H9 (cell line): ENCODE measurements around the gene C10orf95. TPM values are rescaled to one million over a fixed set of nuclear protein-coding genes. Genes with fewer than 3 reads are reported as not detected.

Experiments
- DNase-seq: peaks from one replicate; pipeline ENCODE4 v3.0.0-alpha.2; 2017
- H2AFZ ChIP-seq: one replicate; pipeline ENCODE4 v1.6.1; 2013; ENCODE audit warnings: mild to moderate bottlenecking, low read length, control low read depth, moderate library complexity
- H2AK5ac ChIP-seq: 2 replicates; pipeline ENCODE4 v1.6.1; 2013; ENCODE audit warnings: low read length, control low read depth, mixed read lengths; ENCODE audit not compliant: insufficient read length
- H2BK120ac ChIP-seq: one replicate; pipeline ENCODE4 v1.6.1; 2013; ENCODE audit warnings: low read depth, mild to moderate bottlenecking, low read length, control low read depth, inconsistent platforms; ENCODE audit not compliant: poor library complexity, severe bottlenecking
- H2BK12ac ChIP-seq: 2 replicates; pipeline ENCODE4 v1.6.1; 2013; ENCODE audit warnings: low read length, control low read depth, mixed read lengths, low read depth; ENCODE audit not compliant: insufficient read length
- H2BK15ac ChIP-seq: 2 replicates; pipeline ENCODE4 v1.6.1; 2013; ENCODE audit warnings: low read depth, low read length, control low read depth
- H2BK20ac ChIP-seq: one replicate; pipeline ENCODE4 v1.6.1; 2013; ENCODE audit warnings: low read depth, mild to moderate bottlenecking, low read length, control low read depth, inconsistent platforms; ENCODE audit not compliant: poor library complexity, severe bottlenecking
- H2BK5ac ChIP-seq: 2 replicates; pipeline ENCODE4 v1.6.1; 2013; ENCODE audit warnings: low read length, control low read depth, mixed read lengths; ENCODE audit not compliant: insufficient read length
- H3K14ac ChIP-seq: 2 replicates; pipeline ENCODE4 v1.6.1; 2013; ENCODE audit warnings: low read length, control low read depth; ENCODE audit not compliant: insufficient read depth
- H3K18ac ChIP-seq: 2 replicates; pipeline ENCODE4 v1.6.1; 2013; ENCODE audit warnings: low read depth, mild to moderate bottlenecking, mixed read lengths, low read length, control low read depth; ENCODE audit not compliant: insufficient read length
- H3K23ac ChIP-seq: 2 replicates; pipeline ENCODE4 v1.6.1; 2013; ENCODE audit warnings: low read length, control low read depth, mixed read lengths, low read depth; ENCODE audit not compliant: insufficient read length
- H3K23me2 ChIP-seq: 2 replicates; pipeline ENCODE4 v1.6.1; 2013; ENCODE audit warnings: low read depth, mild to moderate bottlenecking, mixed read lengths, low read length, control low read depth; ENCODE audit not compliant: insufficient read length, poor library complexity, severe bottlenecking
- H3K27ac ChIP-seq: 2 replicates; pipeline ENCODE4 v1.5.1; 2013; ENCODE audit warnings: low read length, control low read depth, mixed read lengths, low read depth; ENCODE audit not compliant: insufficient read length
- H3K27me3 ChIP-seq: 2 replicates; pipeline ENCODE4 v1.6.1; 2013; ENCODE audit warnings: low read length, control low read depth, inconsistent platforms; ENCODE audit not compliant: insufficient read depth
- H3K4ac ChIP-seq: 2 replicates; pipeline ENCODE4 v1.6.1; 2013; ENCODE audit warnings: low read depth, mild to moderate bottlenecking, control low read depth, inconsistent platforms, low read length, moderate library complexity
- H3K4me1 ChIP-seq: 2 replicates; pipeline ENCODE4 v1.6.1; 2013; ENCODE audit warnings: low read length, control low read depth, inconsistent platforms; ENCODE audit not compliant: insufficient read depth
- H3K4me2 ChIP-seq: 2 replicates; pipeline ENCODE4 v1.6.1; 2013; ENCODE audit warnings: low read length, control low read depth, mixed read lengths; ENCODE audit not compliant: insufficient read length, insufficient read depth
- H3K56ac ChIP-seq: 2 replicates; pipeline ENCODE4 v1.6.1; 2013; ENCODE audit warnings: low read depth, mild to moderate bottlenecking, mixed read lengths, low read length, control low read depth; ENCODE audit not compliant: insufficient read length
- H3K79me1 ChIP-seq: 2 replicates; pipeline ENCODE4 v1.6.1; 2013; ENCODE audit warnings: low read depth, mild to moderate bottlenecking, moderate library complexity, low read length, control low read depth, inconsistent platforms; ENCODE audit not compliant: insufficient read depth, poor library complexity, severe bottlenecking
- H3K79me2 ChIP-seq: 2 replicates; pipeline ENCODE4 v1.6.1; 2013; ENCODE audit warnings: low read length, control low read depth, inconsistent platforms; ENCODE audit not compliant: insufficient read depth
- H3K9ac ChIP-seq: 2 replicates; pipeline ENCODE4 v1.6.1; 2013; ENCODE audit warnings: low read length, control low read depth, mixed read lengths; ENCODE audit not compliant: insufficient read length; ENCODE audit errors: extremely low read depth
- H3K9me3 ChIP-seq: one replicate; pipeline ENCODE4 v1.6.1; 2013; ENCODE audit warnings: low read depth, low read length, inconsistent platforms; ENCODE audit not compliant: control insufficient read depth
- H3T11ph ChIP-seq: one replicate; pipeline ENCODE4 v1.6.1; 2013; ENCODE audit warnings: mild to moderate bottlenecking, low read length, control low read depth, inconsistent platforms
- H4K20me1 ChIP-seq: one replicate; pipeline ENCODE4 v1.6.1; 2013; ENCODE audit not compliant: control insufficient read depth, insufficient read length, insufficient read depth
- H4K5ac ChIP-seq: 2 replicates; pipeline ENCODE4 v1.6.1; 2013; ENCODE audit warnings: low read depth, mild to moderate bottlenecking, mixed read lengths, low read length, control low read depth; ENCODE audit not compliant: insufficient read length
- H4K8ac ChIP-seq: replicated peaks from 2 replicates; pipeline ENCODE4 v1.6.1; 2013; ENCODE audit warnings: low read length, control low read depth, mixed read lengths, low read depth; ENCODE audit not compliant: insufficient read length
- H4K91ac ChIP-seq: 2 replicates; pipeline ENCODE4 v1.6.1; 2013; ENCODE audit warnings: low read depth, mild to moderate bottlenecking, moderate library complexity, mixed read lengths, low read length, control low read depth; ENCODE audit not compliant: insufficient read length
- H3K27ac Mint-ChIP-seq, 3 experiments: 2 replicates in 2 of 3; 3 replicates in 1 of 3; pipeline ENCODE4 v1.8.0; 2020 to 2021; ENCODE audit warnings: mixed read lengths in 3 of 3, mild to moderate bottlenecking in 1 of 3, moderate library complexity in 1 of 3
- H3K27me3 Mint-ChIP-seq: 2 replicates; pipeline ENCODE4 v1.8.0; 2021; ENCODE audit warnings: low read depth, mild to moderate bottlenecking, moderate library complexity, mixed read lengths
- H3K36me3 Mint-ChIP-seq, 3 experiments: 2 replicates in 2 of 3; 3 replicates in 1 of 3; pipeline ENCODE4 v1.8.0; 2020 to 2021; ENCODE audit warnings: low read depth in 3 of 3, mixed read lengths in 3 of 3; ENCODE audit not compliant: insufficient read depth in 1 of 3
- H3K4me1 Mint-ChIP-seq, 2 experiments: 2 replicates each; pipeline ENCODE4 v1.8.0; 2020; ENCODE audit warnings: mixed read lengths in 2 of 2
- H3K4me3 Mint-ChIP-seq, 2 experiments: 2 replicates in 1 of 2; 3 replicates in 1 of 2; pipeline ENCODE4 v1.8.0; 2020 to 2021; ENCODE audit warnings: mild to moderate bottlenecking in 2 of 2, mixed read lengths in 2 of 2, moderate library complexity in 1 of 2
- H3K9me3 Mint-ChIP-seq, 2 experiments: 2 replicates in 1 of 2; 3 replicates in 1 of 2; pipeline ENCODE4 v1.8.0; 2020; ENCODE audit warnings: mild to moderate bottlenecking in 2 of 2, mixed read lengths in 2 of 2, moderate library complexity in 1 of 2
- CTCF ChIP-seq: fragments of 200-600 bp; sonication (generic); conservative IDR thresholded peaks from 3 replicates; pipeline ENCODE4 v1.8.0; 2021; ENCODE audit warnings: antibody characterized with exemption, mild to moderate bottlenecking
- WGBS: extraction: QIAGEN DNeasy Blood & Tissue Kit; methylation state at CpG from one replicate; pipeline ENCODE4 v1.1.7; 2013; ENCODE audit warnings: missing lambda C conversion rate, low lambda C conversion rate, mixed read lengths; ENCODE audit not compliant: insufficient read length; ENCODE audit errors: extremely low coverage; 5-methylcytosine and 5-hydroxymethylcytosine counted together
- total RNA-seq: library from RNA; stranded (reverse); gene quantifications from 2 replicates; pipeline ENCODE4 v1.2.1, GENCODE V29; 2021

C10orf95 gene
- total RNA-seq, 1 experiment from 2014 or later = not detected

DNA sequence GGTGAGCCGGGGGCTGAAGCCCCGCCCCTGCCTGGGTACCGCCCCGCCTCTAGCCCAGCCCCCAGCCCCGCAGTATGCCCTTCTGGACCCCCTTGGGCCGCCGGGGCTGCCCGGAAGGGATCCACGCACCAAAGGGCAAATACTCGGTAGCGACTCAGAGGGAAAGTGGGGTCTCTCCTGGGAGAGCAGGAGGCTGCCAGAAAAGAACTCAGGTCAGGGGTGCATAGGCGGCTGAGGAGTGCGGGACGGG is 29.9 kb downstream of the C10orf95 start:
- H2BK15ac ChIP-seq = no peak overlapping the region
- H3K56ac ChIP-seq = no peak overlapping the region
- no peak overlapping the region for H2BK12ac ChIP-seq
- no peak overlapping the region for H4K91ac ChIP-seq
- no peak overlapping the region for H3K27ac ChIP-seq
- no peaks in the 10 kb centered on the region for H3K79me1 ChIP-seq
- WGBS = no CpG with 5 or more reads among the region's 14 CpGs
- H4K8ac ChIP-seq = no peak overlapping the region
- H2BK20ac ChIP-seq = no peak overlapping the region
- no peaks in the 10 kb centered on the region for H3K27me3 ChIP-seq
- no peak overlapping the region for H2BK5ac ChIP-seq
- H3K9me3 ChIP-seq = no peaks in the 10 kb centered on the region
- no peaks in the 10 kb centered on the region for H4K20me1 ChIP-seq
- no peaks in the 10 kb centered on the region; a peak in 1 of 5 replicates for H3K9me3 Mint-ChIP-seq
- TF ChIP-seq CTCF = no peak
- H3K18ac ChIP-seq = no peak overlapping the region
- H3K4me1 Mint-ChIP-seq = peaks cover 16 to 24% of the 10 kb centered on the region in 2 experiments
- H3K27ac Mint-ChIP-seq = peak overlapping the region in 2 of 3 experiments; percentile 68 to 70; a peak in 2 of 7 replicates
- peaks cover 35% of the 10 kb centered on the region for H3K23me2 ChIP-seq
- no peak overlapping the region for H2AFZ ChIP-seq
- DNase-seq = no peak
- H3K79me2 ChIP-seq = no peaks in the 10 kb centered on the region
- H3K14ac ChIP-seq = no peak overlapping the region
- peaks cover 20% of the 10 kb centered on the region for H3K27me3 Mint-ChIP-seq
- H3K23ac ChIP-seq = no peak overlapping the region
- H2AK5ac ChIP-seq = no peak overlapping the region
- H3T11ph ChIP-seq = no peak overlapping the region
- H3K36me3 Mint-ChIP-seq = peaks cover 6 to 17% (median 16%) of the 10 kb centered on the region in 3 experiments; a peak in 5 of 7 replicates
- no peak overlapping the region for H4K5ac ChIP-seq
- H3K4me2 ChIP-seq = peak overlapping the region; percentile 74
- H2BK120ac ChIP-seq = no peak overlapping the region
- peaks cover 2% of the 10 kb centered on the region; the same call in 1 of the 2 replicates for H3K4me1 ChIP-seq
- no peak overlapping the region for H3K9ac ChIP-seq
- peak overlapping the region; percentile 92 to 97 for H3K4me3 Mint-ChIP-seq
- no peak overlapping the region for H3K4ac ChIP-seq
